H1 (cell line): ENCODE results near the gene DOCK1. TPM values are rescaled to one million over a fixed set of nuclear protein-coding genes. Genes with fewer than 3 reads are reported as not detected.

Experiments
- CTCF ChIA-PET: fragments of 300-600 bp; sonication (Branson Sonifier 250); formaldehyde crosslinking; loops from one replicate; lab custom pipeline; 2021; ENCODE audit not compliant: partially characterized antibody; lab: Charles Lee
- POLR2A ChIA-PET: fragments of 300-600 bp; sonication (Branson Sonifier 250); formaldehyde crosslinking; loops from one replicate; lab custom pipeline; 2021; ENCODE audit warnings: inconsistent platforms; ENCODE audit not compliant: partially characterized antibody; lab: Charles Lee
- DNase-seq, 2 experiments: peaks; one replicate each; pipeline versions ENCODE4 v3.0.0 to v3.0.0-alpha.2; 2010 to 2022; ENCODE audit warnings: low spot score in 2 of 2, low read depth in 1 of 2, mixed read lengths in 1 of 2
- FAIRE-seq: peaks from 2 replicates; lab custom pipeline; 2011; peaks lifted over from hg19 to GRCh38; lab: Jason Lieb, UNC
- H2AFZ ChIP-seq: 2 replicates; pipeline ENCODE4 v1.8.1; 2012; ENCODE audit warnings: low read length, inconsistent platforms
- H2AK5ac ChIP-seq: 2 replicates; pipeline ENCODE4 v1.6.1; 2013; ENCODE audit warnings: low read depth, low read length
- H2BK120ac ChIP-seq: replicated peaks from 2 replicates; pipeline ENCODE3; 2013; ENCODE audit warnings: low read depth, low read length, inconsistent platforms
- H2BK12ac ChIP-seq: 2 replicates; pipeline ENCODE4 v1.6.1; 2013; ENCODE audit warnings: low read depth, low read length
- H2BK15ac ChIP-seq: 2 replicates; pipeline ENCODE4 v1.6.1; 2013; ENCODE audit warnings: low read length
- H2BK20ac ChIP-seq: 2 replicates; pipeline ENCODE4 v1.6.1; 2013; ENCODE audit warnings: low read length
- H2BK5ac ChIP-seq: 2 replicates; pipeline ENCODE4 v1.6.1; 2013; ENCODE audit warnings: low read depth, low read length
- H3K14ac ChIP-seq: 2 replicates; pipeline ENCODE4 v1.6.1; 2013; ENCODE audit warnings: inconsistent platforms; ENCODE audit not compliant: insufficient read length
- H3K18ac ChIP-seq: 2 replicates; pipeline ENCODE4 v1.6.1; 2013; ENCODE audit warnings: low read length; ENCODE audit errors: extremely low read depth
- H3K23ac ChIP-seq: 2 replicates; pipeline ENCODE4 v1.6.1; 2013; ENCODE audit warnings: inconsistent platforms; ENCODE audit not compliant: insufficient read length
- H3K23me2 ChIP-seq: 2 replicates; pipeline ENCODE4 v1.6.1; 2013; ENCODE audit warnings: low read depth, low read length
- H3K27ac ChIP-seq: 2 replicates; pipeline ENCODE4 v1.6.1; 2011; ENCODE audit warnings: low read depth, low read length, inconsistent platforms
- H3K27me3 ChIP-seq, 4 experiments: replicated peaks in 1 of 4; 1 replicate in 1 of 4; 2 replicates in 3 of 4; pipeline versions ENCODE4 v1.6.1 to v1.8.1; 2011 to 2013; ENCODE audit warnings: low read length in 3 of 4, mild to moderate bottlenecking in 3 of 4, inconsistent platforms in 2 of 4, mixed read lengths in 2 of 4, moderate library complexity in 1 of 4; ENCODE audit not compliant: control insufficient read depth in 3 of 4, insufficient read depth in 3 of 4; ENCODE audit errors: extremely low read depth in 1 of 4
- H3K36me3 ChIP-seq, 4 experiments: 2 replicates each; pipeline versions ENCODE4 v1.6.1 to v1.8.1; 2011 to 2013; ENCODE audit warnings: mild to moderate bottlenecking in 4 of 4, low read length in 3 of 4, moderate library complexity in 2 of 4, control low read depth in 1 of 4, inconsistent platforms in 1 of 4; ENCODE audit not compliant: insufficient read depth in 4 of 4, control insufficient read depth in 2 of 4
- H3K4ac ChIP-seq: replicated peaks from 2 replicates; pipeline ENCODE3; 2013; ENCODE audit warnings: low read length, low read depth, mixed read lengths, inconsistent platforms; ENCODE audit not compliant: insufficient read length
- H3K4me1 ChIP-seq, 4 experiments: replicated peaks in 1 of 4; 1 replicate in 1 of 4; 2 replicates in 3 of 4; pipeline versions ENCODE4 v1.6.1 to v1.8.1; 2011 to 2013; ENCODE audit warnings: low read length in 3 of 4, inconsistent platforms in 2 of 4, mixed read lengths in 1 of 4; ENCODE audit not compliant: insufficient read depth in 4 of 4, control insufficient read depth in 3 of 4
- H3K4me2 ChIP-seq, 2 experiments: 2 replicates each; pipeline versions ENCODE4 v1.6.1 to v1.8.1; 2011 to 2013; ENCODE audit warnings: low read depth in 2 of 2, low read length in 2 of 2, control low read depth in 1 of 2, inconsistent platforms in 1 of 2, mild to moderate bottlenecking in 1 of 2; ENCODE audit not compliant: insufficient read depth in 1 of 2
- H3K4me3 ChIP-seq, 4 experiments: fragments of 200-600, 300-600 bp in 1 of 4; sonication (generic), shearing (Covaris generic), sonication (Bioruptor Twin) in 1 of 4; 2 replicates each; pipeline versions ENCODE4 v1.5.1 to v1.8.1; 2011 to 2016; ENCODE audit warnings: low read length in 4 of 4, low read depth in 3 of 4, control low read depth in 2 of 4, inconsistent platforms in 2 of 4, mild to moderate bottlenecking in 2 of 4, mixed read lengths in 1 of 4, moderate library complexity in 1 of 4; ENCODE audit not compliant: insufficient read depth in 2 of 4; ENCODE audit errors: extremely low read depth in 1 of 4
- H3K56ac ChIP-seq: replicated peaks from 2 replicates; pipeline ENCODE3; 2013; ENCODE audit warnings: low read depth, mild to moderate bottlenecking, mixed read lengths, low read length, inconsistent platforms; ENCODE audit not compliant: insufficient read length
- H3K79me1 ChIP-seq: 2 replicates; pipeline ENCODE4 v1.6.1; 2013; ENCODE audit warnings: low read depth, low read length, control low read depth
- H3K79me2 ChIP-seq, 2 experiments: 2 replicates each; pipeline versions ENCODE4 v1.6.1 to v1.8.1; 2012 to 2013; ENCODE audit warnings: low read length in 2 of 2, mild to moderate bottlenecking in 2 of 2, inconsistent platforms in 1 of 2; ENCODE audit not compliant: insufficient read depth in 2 of 2, control insufficient read depth in 1 of 2
- H3K9ac ChIP-seq, 4 experiments: replicated peaks in 1 of 4; 1 replicate in 1 of 4; 2 replicates in 3 of 4; pipeline versions ENCODE4 v1.6.1 to v1.8.1; 2011 to 2013; ENCODE audit warnings: low read depth in 3 of 4, low read length in 3 of 4, control low read depth in 2 of 4, mild to moderate bottlenecking in 2 of 4, moderate library complexity in 2 of 4, inconsistent platforms in 1 of 4; ENCODE audit errors: extremely low read depth in 1 of 4
- H3K9me3 ChIP-seq, 2 experiments: 2 replicates each; pipeline versions ENCODE4 v1.6.1 to v1.8.1; 2012 to 2013; ENCODE audit warnings: mild to moderate bottlenecking in 2 of 2, moderate library complexity in 2 of 2, control low read depth in 1 of 2, inconsistent platforms in 1 of 2, low read depth in 1 of 2, low read length in 1 of 2, mixed read lengths in 1 of 2; ENCODE audit not compliant: insufficient read depth in 2 of 2
- H4K20me1 ChIP-seq, 2 experiments: replicated peaks in 1 of 2; 2 replicates each; pipeline versions ENCODE3 to v1.8.1; 2011 to 2013; ENCODE audit warnings: inconsistent platforms in 2 of 2, low read length in 2 of 2, mild to moderate bottlenecking in 1 of 2; ENCODE audit not compliant: insufficient read depth in 2 of 2, control insufficient read depth in 1 of 2
- H4K5ac ChIP-seq: 2 replicates; pipeline ENCODE4 v1.6.1; 2013; ENCODE audit warnings: low read length, low read depth, mixed read lengths, inconsistent platforms; ENCODE audit not compliant: insufficient read length
- H4K8ac ChIP-seq: 2 replicates; pipeline ENCODE4 v1.8.0; 2013; ENCODE audit warnings: mild to moderate bottlenecking, moderate library complexity, low read length, inconsistent platforms; ENCODE audit not compliant: insufficient read depth; ENCODE audit errors: extremely low read depth
- H4K91ac ChIP-seq: replicated peaks from 2 replicates; pipeline ENCODE3; 2013; ENCODE audit warnings: low read length, mixed read lengths, inconsistent platforms; ENCODE audit not compliant: insufficient read length
- CREB1 ChIP-seq: IDR thresholded peaks from 2 replicates; pipeline ENCODE4 v1.6.1; 2012; ENCODE audit warnings: inconsistent platforms
- CTCF ChIP-seq, 3 experiments: IDR thresholded peaks; 1 replicate in 2 of 3; 2 replicates in 1 of 3; pipeline versions ENCODE4 v1.5.1 to v1.6.1; 2011; ENCODE audit warnings: low read length in 3 of 3, mild to moderate bottlenecking in 3 of 3, inconsistent platforms in 2 of 3, low read depth in 1 of 3, moderate library complexity in 1 of 3; ENCODE audit not compliant: insufficient read depth in 1 of 3; ENCODE audit errors: control extremely low read depth in 1 of 3
- EZH2 ChIP-seq: fragments of 200-600 bp; sonication (generic); IDR thresholded peaks from 2 replicates; pipeline ENCODE4 v1.7.1; 2012; ENCODE audit warnings: low read depth, mild to moderate bottlenecking, moderate library complexity, low read length, inconsistent platforms; ENCODE audit not compliant: severe bottlenecking
- KDM5A ChIP-seq: fragments of 200-600 bp; IDR thresholded peaks from 2 replicates; pipeline ENCODE4 v1.7.1; 2012; ENCODE audit warnings: mild to moderate bottlenecking, low read length, inconsistent platforms, mixed read lengths
- MAFK ChIP-seq: IDR thresholded peaks from 2 replicates; pipeline ENCODE4 v1.6.1; 2012; ENCODE audit warnings: low read depth, mild to moderate bottlenecking, improper control_type of control experiment, low read length
- MAX ChIP-seq: IDR thresholded peaks from 2 replicates; pipeline ENCODE4 v1.6.1; 2012; ENCODE audit warnings: inconsistent platforms
- NANOG ChIP-seq: IDR thresholded peaks from 2 replicates; pipeline ENCODE4 v1.6.1; 2011; ENCODE audit warnings: low read length, low read depth, mild to moderate bottlenecking, inconsistent platforms; ENCODE audit not compliant: insufficient read depth, poor library complexity, severe bottlenecking
- POLR2A ChIP-seq, 2 experiments: IDR thresholded peaks; 1 replicate in 1 of 2; 2 replicates in 1 of 2; pipeline ENCODE4 v1.6.1; 2011; ENCODE audit warnings: low read depth in 2 of 2, low read length in 2 of 2, mild to moderate bottlenecking in 2 of 2; ENCODE audit errors: control extremely low read depth in 1 of 2
- RFX5 ChIP-seq: IDR thresholded peaks from 2 replicates; pipeline ENCODE4 v1.6.1; 2011; ENCODE audit warnings: low read depth, low read length, improper control_type of control experiment, borderline replicate concordance
- SAP30 ChIP-seq: fragments of 300-600 bp; sonication (generic); IDR thresholded peaks from 2 replicates; pipeline ENCODE4 v1.7.1; 2012; ENCODE audit warnings: low read length, moderate library complexity, mild to moderate bottlenecking, inconsistent platforms; ENCODE audit not compliant: insufficient read depth, insufficient replicate concordance
- YY1 ChIP-seq: IDR thresholded peaks from 2 replicates; pipeline ENCODE4 v1.6.1; 2011; ENCODE audit warnings: low read depth, mild to moderate bottlenecking, low read length
- ZNF274 ChIP-seq: IDR thresholded peaks from 2 replicates; pipeline ENCODE4 v1.7.0; 2012; ENCODE audit warnings: low read length, borderline replicate concordance; ENCODE audit errors: extremely low read depth
- WGBS, 2 experiments: shearing (Covaris generic) in 1 of 2; methylation state at CpG; one replicate each; pipeline versions ENCODE4 v1.1.6 to v1.1.7; 2013 to 2015; ENCODE audit warnings: low lambda C conversion rate in 2 of 2, mixed read lengths in 2 of 2, inconsistent platforms in 1 of 2, low coverage in 1 of 2, missing lambda C conversion rate in 1 of 2; ENCODE audit not compliant: insufficient replicate concordance in 2 of 2, insufficient coverage in 1 of 2, insufficient read length in 1 of 2; ENCODE audit errors: extremely low coverage in 1 of 2, missing lambda C conversion rate in 1 of 2; 5-methylcytosine and 5-hydroxymethylcytosine counted together
- polyA plus RNA-seq, 7 experiments: library from polyadenylated mRNA; depleted of rRNA in 3 of 7; stranded (reverse) in 5 of 7; unstranded in 2 of 7; fragments of >200 nt in 5 of 7; fragments of 200-250 nt in 2 of 7; gene quantifications; 1 replicate in 5 of 7; 2 replicates in 1 of 7; 4 replicates in 1 of 7; pipeline versions ENCODE4 v1.2.1 to v1.2.3, GENCODE V29; 2011 to 2013; ENCODE audit warnings: missing spikeins in 2 of 7, mixed read lengths in 2 of 7
- total RNA-seq: library from RNA; stranded (reverse); fragmentation: NEBNext Ultra II Directional; extraction: Animal tissue kit (Norgen Biotek cat#: 25700); gene quantifications from 2 replicates; pipeline ENCODE4 v1.2.1, GENCODE V29; 2021

DOCK1 gene
- total and polyA plus RNA-seq, 2 of the 8 experiments (the other 6 are each of a cell fraction or from before 2014, with no cell fraction given): 11.6 to 53.0 TPM

GRCh38 chr10:127275272-127275671 is 370.0 kb downstream of the DOCK1 start:
- 95% methylated on average over 6 of the region's 6 CpGs; no CpG with 5 or more reads in 1 of the 2 experiments for WGBS, 2 experiments
- H2BK15ac ChIP-seq: no peak overlapping the region
- no peak overlapping the region for H2BK12ac ChIP-seq
- no peak overlapping the region for H3K9ac ChIP-seq
- peaks cover 0 to 8% (median 0%) of the 10 kb centered on the region in 4 experiments; a peak in 3 of 8 replicates for H3K36me3 ChIP-seq
- no peaks in the 10 kb centered on the region for H3K4me1 ChIP-seq
- no peak for FAIRE-seq
- H2BK20ac ChIP-seq: no peak overlapping the region
- no peak overlapping the region for H3K18ac ChIP-seq
- no peak overlapping the region for H3K56ac ChIP-seq
- no peak overlapping the region for H4K8ac ChIP-seq
- ChIA-PET CTCF (no interaction called here), POLR2A (no interaction called here)
- no peaks in the 10 kb centered on the region for H3K79me2 ChIP-seq
- H2BK120ac ChIP-seq: no peak overlapping the region
- no peak overlapping the region for H2AK5ac ChIP-seq
- no peak overlapping the region for H2AFZ ChIP-seq
- H3K27ac ChIP-seq: no peak overlapping the region
- H3K14ac ChIP-seq: no peak overlapping the region
- H3K79me1 ChIP-seq: no peaks in the 10 kb centered on the region; the same call in 1 of the 2 replicates
- no peak overlapping the region for H3K4ac ChIP-seq
- peaks cover 10 to 14% of the 10 kb centered on the region in 2 experiments for H3K9me3 ChIP-seq
- H3K23me2 ChIP-seq: no peaks in the 10 kb centered on the region
- H2BK5ac ChIP-seq: no peak overlapping the region
- H3K4me3 ChIP-seq: no peak overlapping the region
- no peak for DNase-seq
- no peak overlapping the region for H3K23ac ChIP-seq
- H4K91ac ChIP-seq: no peak overlapping the region
- H3K27me3 ChIP-seq: no peaks in the 10 kb centered on the region
- no peak overlapping the region for H4K5ac ChIP-seq
- no peak overlapping the region for H3K4me2 ChIP-seq
- no peaks in the 10 kb centered on the region for H4K20me1 ChIP-seq
- TF ChIP-seq ZNF274: no peak
- no peak for TF ChIP-seq MAFK
- TF ChIP-seq MAX: no peak
- no peak for TF ChIP-seq SAP30
- no peak for TF ChIP-seq POLR2A (IDR thresholded peaks at IDR 0.05; ENCODE audit: control extremely low read depth in 1 of 2, low read depth in 2 of 2, low read length in 2 of 2)
- no peak for TF ChIP-seq CREB1
- TF ChIP-seq RFX5: no peak
- TF ChIP-seq NANOG: no peak
- no peak for TF ChIP-seq CTCF (IDR thresholded peaks at IDR 0.05; ENCODE audit: control extremely low read depth in 1 of 3, insufficient read depth in 1 of 3, low read depth in 1 of 3, low read length in 3 of 3)
- TF ChIP-seq YY1: no peak
- no peak for TF ChIP-seq EZH2
- TF ChIP-seq KDM5A: no peak
